Right lung (tissue), 5 donors: ENCODE results near the gene INHBE. TPM values are rescaled to one million over a fixed set of nuclear protein-coding genes. Genes with fewer than 3 reads are reported as not detected.
"Not testable (repeated sequence)": the region's sequence is repeated elsewhere in the genome, so short reads cannot be mapped to it uniquely, and the experiment has no call there.

ENCODE experiments used
- DNase-seq, 2 donors: peaks; one replicate each; pipeline ENCODE4 v3.0.0-alpha.2; 2013
- polyA plus RNA-seq, 5 donors: library from polyadenylated mRNA; unstranded; fragments of 120-200 nt; gene quantifications; one replicate each; pipeline versions ENCODE4 v1.2.1 to v1.2.3, GENCODE V29; 2013; ENCODE audit warnings: inconsistent platforms in 1 of 5, low replicate concordance in 1 of 5; ENCODE audit not compliant: insufficient read length in 5 of 5, insufficient read depth in 1 of 5

The INHBE gene
- polyA plus RNA-seq, 5 donors, result 0.54 to 1.2 (median 0.90) TPM

DNA sequence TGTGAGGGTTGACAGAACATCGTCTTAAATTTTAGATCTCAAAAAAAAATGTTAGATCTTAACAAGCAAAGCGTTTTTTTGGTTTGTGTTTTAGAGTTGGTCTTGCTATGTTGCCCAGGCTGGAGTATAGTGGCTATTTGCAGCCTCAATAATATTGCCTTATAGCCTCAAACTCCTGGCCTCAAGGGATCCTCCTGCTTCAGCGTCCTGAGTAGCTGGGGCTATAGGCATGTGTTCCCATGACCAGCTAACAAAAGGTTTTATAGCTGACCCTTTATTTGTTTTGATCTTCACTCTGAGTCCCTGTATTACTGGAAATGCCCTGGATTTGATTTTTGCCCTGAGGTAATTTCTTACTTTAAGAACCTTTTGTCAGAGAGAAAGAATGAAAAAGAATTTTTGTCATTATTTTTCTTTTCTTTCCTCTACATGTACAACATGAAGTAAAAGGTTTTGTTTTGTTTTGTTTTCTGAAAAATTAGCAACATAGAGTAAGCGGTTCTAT, 15.3 kb upstream of the INHBE start:
- no peak for DNase-seq

- not testable (repeated sequence) for DNase-seq
Observed at GRCh38 chr12:57441393-57441792, 13.7 kb upstream of the INHBE start.

GRCh38 chr12:57441846-57442427, 13.2 kb upstream of the INHBE start:
- peak in 1 of 2 donors; percentile 59 for DNase-seq

DNA sequence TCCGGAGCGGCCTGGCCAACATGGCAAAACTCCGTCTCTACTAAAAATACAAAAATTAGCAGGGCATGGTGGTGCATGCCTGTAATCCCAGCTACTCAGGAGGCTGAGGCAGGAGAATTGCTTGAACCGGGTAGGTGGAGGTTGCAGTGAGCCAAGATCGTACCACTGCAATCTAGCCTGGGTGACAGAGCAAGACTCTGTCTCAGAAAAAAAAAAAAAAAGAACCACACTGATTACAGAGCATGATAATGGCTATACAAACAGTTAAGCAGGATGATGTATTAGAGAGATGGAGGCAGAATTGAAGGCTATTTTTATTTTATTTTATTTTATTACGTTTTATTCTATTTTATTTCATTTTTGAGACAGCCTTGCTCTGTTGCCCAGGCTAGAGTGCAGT, 10.8 kb upstream of the INHBE start:
- DNase-seq, result not testable (repeated sequence)

- no peak for DNase-seq
Observed at GRCh38 chr12:57444744-57445143, 10.4 kb upstream of the INHBE start.

DNA sequence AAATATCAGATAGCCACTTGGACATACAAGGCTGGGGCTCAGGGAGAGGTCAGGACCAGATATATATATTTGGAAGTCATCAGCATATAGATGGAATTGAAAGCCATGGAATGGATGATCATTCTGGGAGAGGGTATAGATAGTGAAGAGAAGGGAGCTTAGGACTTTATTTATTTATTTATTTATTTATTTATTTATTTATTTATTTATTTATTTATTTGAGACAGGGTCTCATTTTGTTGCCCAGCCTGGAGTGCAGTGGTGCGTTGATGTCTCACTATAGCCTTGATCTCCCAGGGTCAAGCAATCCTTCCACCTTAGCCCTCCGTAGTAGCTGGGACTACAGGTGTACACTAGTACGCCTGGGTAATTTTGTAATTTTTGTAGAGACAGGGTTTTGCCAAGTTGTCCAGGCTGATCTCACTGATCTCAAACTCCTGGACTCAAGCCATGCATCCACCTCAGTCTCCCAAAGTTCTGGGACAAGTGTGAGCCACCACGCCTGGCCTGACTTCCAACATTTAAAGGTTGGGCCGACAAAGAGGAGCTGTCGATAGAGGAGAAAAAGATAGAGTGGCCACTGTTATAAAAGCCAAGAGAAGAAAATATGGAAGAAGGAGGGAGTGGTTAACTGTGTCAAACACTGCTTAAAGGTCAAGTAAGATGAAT, 8.7 kb upstream of the INHBE start:
- no peak for DNase-seq

GRCh38 chr12:57448669-57449068, 6.4 kb upstream of the INHBE start:
- DNase-seq, result no peak

- DNase-seq, result no peak
Observed at GRCh38 chr12:57449375-57449774, 5.7 kb upstream of the INHBE start.

- DNase-seq, result no peak
Observed at GRCh38 chr12:57450057-57450456, 5.0 kb upstream of the INHBE start.

DNA sequence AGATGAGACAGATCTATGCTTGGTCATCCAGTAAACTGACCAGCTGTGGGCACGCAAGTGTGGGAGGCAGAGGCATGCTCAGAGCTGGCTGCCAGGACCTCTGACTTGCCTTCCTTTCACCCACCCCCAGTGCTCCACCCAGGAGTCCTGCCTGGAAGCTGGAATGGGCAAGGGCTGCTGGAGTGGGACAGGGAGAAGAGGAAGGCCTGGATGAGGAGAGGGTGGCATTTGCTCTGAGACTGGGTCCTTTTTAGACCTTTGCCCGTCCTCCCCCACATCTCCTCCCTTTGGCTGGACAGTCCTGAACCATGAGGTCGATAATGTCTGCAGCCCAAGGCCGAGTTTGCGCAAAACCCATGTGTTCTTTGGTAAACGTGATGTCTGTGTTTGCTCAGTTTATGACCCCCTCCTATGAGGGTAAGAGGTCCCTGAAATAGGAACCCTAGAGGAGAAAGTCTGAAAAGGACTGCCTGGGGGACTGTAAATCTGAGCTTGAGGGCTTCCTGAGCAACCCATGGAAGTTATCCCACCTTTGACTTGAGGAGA, 3.8 kb upstream of the INHBE start:
- no peak for DNase-seq

DNA sequence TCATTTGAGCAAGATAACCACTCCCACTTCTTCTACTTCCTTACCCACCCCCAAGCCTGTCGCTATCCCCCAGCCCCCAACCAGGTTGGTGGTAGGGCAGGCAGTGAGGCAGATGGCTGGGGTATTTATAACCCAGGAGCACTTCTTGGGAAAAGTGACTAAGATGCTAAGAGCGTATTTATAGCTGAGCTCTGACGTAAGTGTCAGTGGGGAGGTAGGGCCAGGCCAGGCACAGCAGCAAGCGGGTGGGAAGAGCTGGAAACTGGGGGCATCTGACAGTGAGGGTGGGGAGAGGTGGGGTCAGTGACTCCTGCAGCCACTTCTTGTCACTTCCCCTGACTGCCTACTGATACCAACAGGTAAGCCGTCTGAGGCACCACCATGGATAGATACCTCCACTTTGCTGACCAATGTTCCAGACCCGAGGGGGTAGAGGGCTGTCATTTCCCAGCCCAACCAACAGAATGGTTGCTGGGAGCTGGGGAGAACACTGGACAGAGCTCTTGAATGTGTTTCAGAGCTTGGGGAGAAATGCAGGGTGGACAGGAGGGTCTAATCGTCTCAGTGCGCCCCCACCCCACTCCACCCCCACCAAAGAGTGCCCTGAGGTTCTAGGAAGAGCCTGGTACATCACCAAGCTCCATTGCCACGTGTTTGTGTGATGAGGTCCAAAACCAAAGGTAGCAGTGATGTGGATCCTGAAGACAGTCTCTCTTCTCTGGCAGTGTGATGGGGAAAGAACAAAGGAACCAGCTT, 2.7 kb upstream of the INHBE start:
- no peak for DNase-seq

DNA sequence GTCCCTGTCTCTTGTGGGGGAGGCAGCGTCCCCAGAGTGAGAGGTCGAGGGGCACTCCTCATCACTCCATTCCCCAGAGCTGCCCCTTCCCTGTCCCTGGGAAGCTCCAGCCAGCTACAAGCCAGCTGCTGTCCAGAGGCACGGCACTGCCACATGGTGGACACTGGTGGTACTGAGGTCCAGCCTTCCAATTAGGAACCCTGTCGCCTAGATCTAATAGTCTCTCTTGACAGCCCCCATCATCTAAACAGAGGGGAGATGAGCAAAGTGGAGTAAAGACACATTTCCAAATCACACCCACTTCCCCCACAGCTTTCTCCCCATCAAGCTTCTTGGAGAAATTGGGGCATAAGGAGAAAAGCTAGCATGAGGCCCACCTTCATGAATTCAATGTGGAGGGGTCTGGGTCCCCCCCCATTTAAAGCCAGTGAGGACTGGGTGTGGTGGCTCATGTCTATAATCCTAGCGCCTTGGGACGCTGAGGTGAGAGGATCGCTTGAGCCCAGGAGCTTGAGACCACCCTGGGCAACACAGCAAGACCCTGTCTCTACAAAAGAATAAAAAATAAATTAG, 2.1 kb upstream of the INHBE start:
- DNase-seq, result peak in 1 of 2 donors; percentile 69

- DNase-seq, result no peak
Observed at GRCh38 chr12:57454213-57454565, 918 bp upstream of the INHBE start.

DNA sequence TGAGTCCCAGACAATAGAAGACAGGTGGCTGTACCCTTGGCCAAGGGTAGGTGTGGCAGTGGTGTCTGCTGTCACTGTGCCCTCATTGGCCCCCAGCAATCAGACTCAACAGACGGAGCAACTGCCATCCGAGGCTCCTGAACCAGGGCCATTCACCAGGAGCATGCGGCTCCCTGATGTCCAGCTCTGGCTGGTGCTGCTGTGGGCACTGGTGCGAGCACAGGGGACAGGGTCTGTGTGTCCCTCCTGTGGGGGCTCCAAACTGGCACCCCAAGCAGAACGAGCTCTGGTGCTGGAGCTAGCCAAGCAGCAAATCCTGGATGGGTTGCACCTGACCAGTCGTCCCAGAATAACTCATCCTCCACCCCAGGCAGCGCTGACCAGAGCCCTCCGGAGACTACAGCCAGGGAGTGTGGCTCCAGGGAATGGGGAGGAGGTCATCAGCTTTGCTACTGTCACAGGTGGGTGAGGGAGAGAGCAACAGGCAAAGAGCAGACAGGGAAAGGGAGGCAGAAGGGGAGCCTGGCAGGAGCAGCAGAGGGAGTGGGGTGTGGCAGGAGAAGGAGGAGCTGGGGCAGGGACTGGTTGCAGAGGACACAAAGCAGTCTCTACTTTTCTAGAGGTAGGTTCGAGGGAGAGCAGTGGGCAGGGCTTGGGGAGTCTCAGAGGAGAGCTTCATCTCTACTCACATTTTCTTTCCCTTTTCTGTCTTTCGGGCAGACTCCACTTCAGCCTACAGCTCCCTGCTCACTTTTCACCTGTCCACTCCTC, 452 bp downstream of the INHBE start:
- DNase-seq, result no peak

GRCh38 chr12:57456145-57456700, 1.1 kb downstream of the INHBE start:
- no peak for DNase-seq

GRCh38 chr12:57456737-57457490, 1.8 kb downstream of the INHBE start:
- DNase-seq, result no peak

DNA sequence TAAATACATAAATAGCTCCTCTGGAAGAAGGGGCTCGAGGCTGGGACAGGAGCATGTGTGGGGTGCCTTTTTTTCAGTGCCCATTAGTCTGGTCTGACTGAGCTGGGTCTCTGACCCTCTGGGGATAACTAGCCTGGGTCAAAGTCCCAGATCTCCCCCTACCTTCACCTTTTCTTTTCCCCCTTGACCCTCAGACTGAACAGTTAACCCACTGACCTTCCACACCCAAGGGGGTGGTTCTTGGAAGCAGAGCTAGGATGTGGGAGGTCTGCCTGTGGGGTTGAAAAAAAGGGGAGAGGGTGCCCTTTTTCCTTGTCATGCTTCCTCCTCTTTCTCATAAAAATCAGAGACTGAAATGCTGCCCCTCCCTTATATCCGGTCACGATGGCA, 3.6 kb downstream of the INHBE start:
- no peak for DNase-seq

- peak; percentile 93 to 96 for DNase-seq
Observed at GRCh38 chr12:57459055-57459749, 4.1 kb downstream of the INHBE start.

- DNase-seq, result peak in 1 of 2 donors; percentile 22
Observed at GRCh38 chr12:57459750-57460467, 4.8 kb downstream of the INHBE start, which contains the start of gene GLI1. TSS of gene GLI1 (plus strand) at chr12:57459785. CDS start at chr12:57463692, 3,907 bp downstream.
